A549 treated with AZD2906 at 1 μM for 4 hours (cell line): ENCODE data around the gene NCOA5. TPM values are rescaled to one million over a fixed set of nuclear protein-coding genes. Genes with fewer than 3 reads are reported as not detected.

ENCODE experiments used
- total RNA-seq: library from RNA; stranded (reverse); fragments of 200-300 nt; extraction: Qiagen RNA extraction; gene quantifications from 5 replicates; pipeline ENCODE4 v1.2.3, GENCODE V29; 2022

Gene NCOA5
- total RNA-seq = 18.3 to 22.3 TPM (median 20.4 TPM) in 5 replicates

GRCh38 chr20:46089417-46090388 is at the start of gene NCOA5:
Gene NCOA5, minus strand, starts transcription at chr20:46089962. Its CDS starts 10,538 bp downstream, at chr20:46079424.

GRCh38 chr20:46117704-46118467 is 28.1 kb upstream of the NCOA5 start, which contains the start of gene CD40:
Gene CD40, plus strand, starts transcription at chr20:46118314. Its CDS starts 30 bp downstream, at chr20:46118344.

GRCh38 chr20:46028772-46029371 is 60.9 kb downstream of the NCOA5 start, which contains the start of gene SLC12A5:
Gene SLC12A5, plus strand, starts transcription at chr20:46029215. Its CDS starts 130 bp downstream, at chr20:46029345.

Other genes starting within 250 kb of the NCOA5 start
- 18.1 to 21.1 TPM (median 18.5 TPM) in 5 replicates for gene ACOT8, start 232.6 kb downstream of the NCOA5 start, total RNA-seq
- 1.6 to 2.2 TPM (median 1.7 TPM) in 5 replicates for gene ZSWIM3, start 232.3 kb downstream of the NCOA5 start, total RNA-seq
- 4.9 to 5.9 TPM (median 5.8 TPM) in 5 replicates for gene ZSWIM1, start 208.7 kb downstream of the NCOA5 start, total RNA-seq
- gene SPATA25, start 202.3 kb downstream of the NCOA5 start, total RNA-seq = 0.23 to 0.48 TPM (median 0.30 TPM) in 5 replicates
- 0.61 to 1.1 TPM (median 0.96 TPM) in 5 replicates for gene NEURL2, start 198.8 kb downstream of the NCOA5 start, total RNA-seq
- 91.5 to 122 TPM (median 109 TPM) in 5 replicates for gene CTSA, start 198.6 kb downstream of the NCOA5 start, total RNA-seq
- 1.4 to 2.0 TPM (median 1.7 TPM) in 5 replicates for gene PLTP, start 177.8 kb downstream of the NCOA5 start, total RNA-seq
- 28.6 to 37.2 TPM (median 33.6 TPM) in 5 replicates for gene PCIF1, start 155.3 kb downstream of the NCOA5 start, total RNA-seq
- gene ZNF335, start 117.8 kb downstream of the NCOA5 start, total RNA-seq = 6.6 to 9.5 TPM (median 8.6 TPM) in 5 replicates
- 0.19 to 0.52 TPM (median 0.44 TPM) in 5 replicates for gene MMP9, start 81.1 kb downstream of the NCOA5 start, total RNA-seq
- 10.9 to 19.3 TPM (median 13.7 TPM) in 5 replicates for gene SLC12A5, start 60.7 kb downstream of the NCOA5 start, total RNA-seq
- 3.5 to 5.2 TPM (median 4.3 TPM) in 5 replicates for gene CD40, start 28.4 kb upstream of the NCOA5 start, total RNA-seq
- 0.02 to 0.10 TPM (median 0.03 TPM) in 4 of 5 replicates, not detected in the other for gene CDH22, start 218.5 kb upstream of the NCOA5 start, total RNA-seq